Retinal pigment epithelial cell (primary cell): ENCODE measurements around the gene KCNA5.

Experiments used
- DNase-seq: peaks from one replicate; pipeline ENCODE4 v3.0.0-alpha.2; 2010; ENCODE audit warnings: low read depth
- H3K4me3 ChIP-seq: 2 replicates; pipeline ENCODE4 v1.5.1; 2011; ENCODE audit warnings: mild to moderate bottlenecking, low read length, control low read depth, moderate library complexity
- CTCF ChIP-seq: conservative IDR thresholded peaks from 2 replicates; pipeline ENCODE4 v1.5.1; 2011; ENCODE audit warnings: low read depth, low read length, control low read depth, inconsistent platforms

KCNA5 gene

GRCh38 chr12:5016526-5016925, 27.2 kb upstream of the KCNA5 start:
- TF ChIP-seq CTCF, result no peak
- no peak for DNase-seq
- H3K4me3 ChIP-seq, result no peak overlapping the region

- TF ChIP-seq CTCF, result no peak
- DNase-seq, result no peak
- no peak overlapping the region for H3K4me3 ChIP-seq
Observed at GRCh38 chr12:5017638-5018348, 25.9 kb upstream of the KCNA5 start.

GRCh38 chr12:5018677-5019076, 25.0 kb upstream of the KCNA5 start:
- TF ChIP-seq CTCF, result no peak
- H3K4me3 ChIP-seq, result no peak overlapping the region
- DNase-seq, result no peak

GRCh38 chr12:5022025-5022424, 21.7 kb upstream of the KCNA5 start:
- no peak for TF ChIP-seq CTCF

GRCh38 chr12:5022465-5023061, 21.1 kb upstream of the KCNA5 start:
- no peak for DNase-seq
- TF ChIP-seq CTCF, result peak; percentile 93
- H3K4me3 ChIP-seq, result no peak overlapping the region

More at GRCh38 chr12:5022025-5022424, 21.7 kb upstream of the KCNA5 start:
- H3K4me3 ChIP-seq, result no peak overlapping the region
- DNase-seq, result no peak

- no peak for DNase-seq
- no peak overlapping the region for H3K4me3 ChIP-seq
- no peak for TF ChIP-seq CTCF
Observed at GRCh38 chr12:5023842-5024241, 19.8 kb upstream of the KCNA5 start.

- DNase-seq, result no peak
- TF ChIP-seq CTCF, result no peak
- no peak overlapping the region for H3K4me3 ChIP-seq
Observed at GRCh38 chr12:5026342-5026938, 17.2 kb upstream of the KCNA5 start.
